HepG2 (cell line): ENCODE data around the gene UNC5B. TPM values are rescaled to one million over a fixed set of nuclear protein-coding genes. Genes with fewer than 3 reads are reported as not detected.

Experiments
- ATF5 ChIP-seq: sonication (generic); formaldehyde crosslinking; IDR thresholded peaks from 2 replicates; pipeline ENCODE4 v1.4.0; 2020; ENCODE audit warnings: mild to moderate bottlenecking, low read depth, missing genetic modification reagents
- IKZF4 ChIP-seq: sonication (generic); formaldehyde crosslinking; IDR thresholded peaks from 2 replicates; pipeline ENCODE4 v1.5.1; 2020; ENCODE audit warnings: borderline replicate concordance, mild to moderate bottlenecking, low read depth, missing genetic modification reagents; ENCODE audit errors: not compliant biosample characterization
- TEF ChIP-seq: sonication (generic); formaldehyde crosslinking; IDR thresholded peaks from 2 replicates; pipeline ENCODE4 v1.5.0; 2020; ENCODE audit warnings: missing genetic modification reagents
- ZBTB7B ChIP-seq: sonication (generic); formaldehyde crosslinking; IDR thresholded peaks from 2 replicates; pipeline ENCODE4 v1.4.0; 2020; ENCODE audit warnings: missing genetic modification reagents
- ZNF160 ChIP-seq: sonication (generic); formaldehyde crosslinking; IDR thresholded peaks from 2 replicates; pipeline ENCODE4 v1.8.0; 2022; ENCODE audit warnings: mild to moderate bottlenecking, inconsistent platforms, missing genetic modification reagents
- ZNF382 ChIP-seq: sonication (generic); formaldehyde crosslinking; IDR thresholded peaks from 2 replicates; pipeline ENCODE4 v1.5.0; 2020; ENCODE audit warnings: missing genetic modification reagents, mild to moderate bottlenecking, borderline replicate concordance
- ZNF503 ChIP-seq: sonication (generic); formaldehyde crosslinking; IDR thresholded peaks from 2 replicates; pipeline ENCODE4 v1.4.0; 2020; ENCODE audit warnings: missing genetic modification reagents
- ZNF550 ChIP-seq: sonication (generic); formaldehyde crosslinking; IDR thresholded peaks from 2 replicates; pipeline ENCODE4 v1.4.0; 2020; ENCODE audit warnings: mild to moderate bottlenecking, missing genetic modification reagents, borderline replicate concordance
- ZNF556 ChIP-seq: sonication (generic); formaldehyde crosslinking; IDR thresholded peaks from 2 replicates; pipeline ENCODE4 v1.4.0; 2020; ENCODE audit warnings: mild to moderate bottlenecking, missing genetic modification reagents, borderline replicate concordance
- ZNF577 ChIP-seq: sonication (generic); formaldehyde crosslinking; IDR thresholded peaks from 2 replicates; pipeline ENCODE4 v1.4.0; 2020; ENCODE audit warnings: mild to moderate bottlenecking, low read depth, missing genetic modification reagents, borderline replicate concordance
- ZNF788 ChIP-seq: sonication (generic); formaldehyde crosslinking; IDR thresholded peaks from 2 replicates; pipeline ENCODE4 v1.5.0; 2020; ENCODE audit warnings: mild to moderate bottlenecking, missing genetic modification reagents, borderline replicate concordance
- polyA plus RNA-seq, 8 experiments: library from polyadenylated mRNA; depleted of rRNA in 3 of 8; stranded (reverse) in 7 of 8; unstranded in 1 of 8; fragments of >200 nt; fragmentation: Illumina TruSeq in 4 of 8; extraction: Trizol in 4 of 8; gene quantifications; 2 replicates each; pipeline versions ENCODE4 v1.2.1 to v1.2.3, GENCODE V29; 2011 to 2016; ENCODE audit warnings: low read depth in 4 of 8, missing spikeins in 1 of 8, mixed read lengths in 1 of 8; ENCODE audit not compliant: insufficient read depth in 1 of 8
- total RNA-seq, 5 experiments: library from RNA; depleted of rRNA; stranded (reverse); fragments of >200 nt; fragmentation: Illumina TruSeq; extraction: Trizol; gene quantifications; 2 replicates each; pipeline ENCODE4 v1.2.3, GENCODE V29; 2016; ENCODE audit warnings: low read depth in 1 of 5
- TF ChIP-seq, protein P1 (sequence below): sonication (generic); formaldehyde crosslinking; IDR thresholded peaks from 2 replicates; pipeline ENCODE4 v1.4.0; 2020; ENCODE audit warnings: missing genetic modification reagents
- TF ChIP-seq, protein P2 (sequence below): sonication (generic); formaldehyde crosslinking; IDR thresholded peaks from 2 replicates; pipeline ENCODE4 v1.4.0; 2020; ENCODE audit warnings: missing genetic modification reagents
- TF ChIP-seq, protein P3 (sequence below): sonication (generic); formaldehyde crosslinking; IDR thresholded peaks from 2 replicates; pipeline ENCODE4 v1.9.0; 2021; ENCODE audit warnings: missing genetic modification reagents, borderline replicate concordance

Gene UNC5B
- total and polyA plus RNA-seq, 2 of the 13 experiments (the other 11 are each of a cell fraction or from before 2014, with no cell fraction given): 0.07 TPM

GRCh38 chr10:71347587-71348395, 135.4 kb downstream of the UNC5B start (continued):
- TF ChIP-seq ATF5 (0 out of 2 replicates have a peak, but pooled peaks have one; percentile 41), ZNF160 (no peak; the same call in 1 of the 2 replicates), TEF (CRISPR knock-in tag) (no peak), ZNF577 (CRISPR knock-in tag) (no peak), IKZF4 (CRISPR knock-in tag) (no peak), ZNF788 (CRISPR knock-in tag) (no peak; the same call in 1 of the 2 replicates), ZNF556 (CRISPR knock-in tag) (peak; percentile 79; the same call in 1 of the 2 replicates), ZNF382 (CRISPR knock-in tag) (no peak), ZBTB7B (CRISPR knock-in tag) (peak; percentile 72; the same call in 1 of the 2 replicates), ZNF550 (CRISPR knock-in tag) (no peak), ZNF503 (peak; percentile 89; the same call in 1 of the 2 replicates)
- TF ChIP-seq, protein P1, sequence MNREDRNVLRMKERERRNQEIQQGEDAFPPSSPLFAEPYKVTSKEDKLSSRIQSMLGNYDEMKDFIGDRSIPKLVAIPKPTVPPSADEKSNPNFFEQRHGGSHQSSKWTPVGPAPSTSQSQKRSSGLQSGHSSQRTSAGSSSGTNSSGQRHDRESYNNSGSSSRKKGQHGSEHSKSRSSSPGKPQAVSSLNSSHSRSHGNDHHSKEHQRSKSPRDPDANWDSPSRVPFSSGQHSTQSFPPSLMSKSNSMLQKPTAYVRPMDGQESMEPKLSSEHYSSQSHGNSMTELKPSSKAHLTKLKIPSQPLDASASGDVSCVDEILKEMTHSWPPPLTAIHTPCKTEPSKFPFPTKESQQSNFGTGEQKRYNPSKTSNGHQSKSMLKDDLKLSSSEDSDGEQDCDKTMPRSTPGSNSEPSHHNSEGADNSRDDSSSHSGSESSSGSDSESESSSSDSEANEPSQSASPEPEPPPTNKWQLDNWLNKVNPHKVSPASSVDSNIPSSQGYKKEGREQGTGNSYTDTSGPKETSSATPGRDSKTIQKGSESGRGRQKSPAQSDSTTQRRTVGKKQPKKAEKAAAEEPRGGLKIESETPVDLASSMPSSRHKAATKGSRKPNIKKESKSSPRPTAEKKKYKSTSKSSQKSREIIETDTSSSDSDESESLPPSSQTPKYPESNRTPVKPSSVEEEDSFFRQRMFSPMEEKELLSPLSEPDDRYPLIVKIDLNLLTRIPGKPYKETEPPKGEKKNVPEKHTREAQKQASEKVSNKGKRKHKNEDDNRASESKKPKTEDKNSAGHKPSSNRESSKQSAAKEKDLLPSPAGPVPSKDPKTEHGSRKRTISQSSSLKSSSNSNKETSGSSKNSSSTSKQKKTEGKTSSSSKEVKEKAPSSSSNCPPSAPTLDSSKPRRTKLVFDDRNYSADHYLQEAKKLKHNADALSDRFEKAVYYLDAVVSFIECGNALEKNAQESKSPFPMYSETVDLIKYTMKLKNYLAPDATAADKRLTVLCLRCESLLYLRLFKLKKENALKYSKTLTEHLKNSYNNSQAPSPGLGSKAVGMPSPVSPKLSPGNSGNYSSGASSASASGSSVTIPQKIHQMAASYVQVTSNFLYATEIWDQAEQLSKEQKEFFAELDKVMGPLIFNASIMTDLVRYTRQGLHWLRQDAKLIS (CRISPR knock-in tag): 0 out of 2 replicates have a peak, but pooled peaks have one; percentile 66
- TF ChIP-seq, protein P2, sequence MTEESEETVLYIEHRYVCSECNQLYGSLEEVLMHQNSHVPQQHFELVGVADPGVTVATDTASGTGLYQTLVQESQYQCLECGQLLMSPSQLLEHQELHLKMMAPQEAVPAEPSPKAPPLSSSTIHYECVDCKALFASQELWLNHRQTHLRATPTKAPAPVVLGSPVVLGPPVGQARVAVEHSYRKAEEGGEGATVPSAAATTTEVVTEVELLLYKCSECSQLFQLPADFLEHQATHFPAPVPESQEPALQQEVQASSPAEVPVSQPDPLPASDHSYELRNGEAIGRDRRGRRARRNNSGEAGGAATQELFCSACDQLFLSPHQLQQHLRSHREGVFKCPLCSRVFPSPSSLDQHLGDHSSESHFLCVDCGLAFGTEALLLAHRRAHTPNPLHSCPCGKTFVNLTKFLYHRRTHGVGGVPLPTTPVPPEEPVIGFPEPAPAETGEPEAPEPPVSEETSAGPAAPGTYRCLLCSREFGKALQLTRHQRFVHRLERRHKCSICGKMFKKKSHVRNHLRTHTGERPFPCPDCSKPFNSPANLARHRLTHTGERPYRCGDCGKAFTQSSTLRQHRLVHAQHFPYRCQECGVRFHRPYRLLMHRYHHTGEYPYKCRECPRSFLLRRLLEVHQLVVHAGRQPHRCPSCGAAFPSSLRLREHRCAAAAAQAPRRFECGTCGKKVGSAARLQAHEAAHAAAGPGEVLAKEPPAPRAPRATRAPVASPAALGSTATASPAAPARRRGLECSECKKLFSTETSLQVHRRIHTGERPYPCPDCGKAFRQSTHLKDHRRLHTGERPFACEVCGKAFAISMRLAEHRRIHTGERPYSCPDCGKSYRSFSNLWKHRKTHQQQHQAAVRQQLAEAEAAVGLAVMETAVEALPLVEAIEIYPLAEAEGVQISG (CRISPR knock-in tag): peak; percentile 75
- TF ChIP-seq, protein P3, sequence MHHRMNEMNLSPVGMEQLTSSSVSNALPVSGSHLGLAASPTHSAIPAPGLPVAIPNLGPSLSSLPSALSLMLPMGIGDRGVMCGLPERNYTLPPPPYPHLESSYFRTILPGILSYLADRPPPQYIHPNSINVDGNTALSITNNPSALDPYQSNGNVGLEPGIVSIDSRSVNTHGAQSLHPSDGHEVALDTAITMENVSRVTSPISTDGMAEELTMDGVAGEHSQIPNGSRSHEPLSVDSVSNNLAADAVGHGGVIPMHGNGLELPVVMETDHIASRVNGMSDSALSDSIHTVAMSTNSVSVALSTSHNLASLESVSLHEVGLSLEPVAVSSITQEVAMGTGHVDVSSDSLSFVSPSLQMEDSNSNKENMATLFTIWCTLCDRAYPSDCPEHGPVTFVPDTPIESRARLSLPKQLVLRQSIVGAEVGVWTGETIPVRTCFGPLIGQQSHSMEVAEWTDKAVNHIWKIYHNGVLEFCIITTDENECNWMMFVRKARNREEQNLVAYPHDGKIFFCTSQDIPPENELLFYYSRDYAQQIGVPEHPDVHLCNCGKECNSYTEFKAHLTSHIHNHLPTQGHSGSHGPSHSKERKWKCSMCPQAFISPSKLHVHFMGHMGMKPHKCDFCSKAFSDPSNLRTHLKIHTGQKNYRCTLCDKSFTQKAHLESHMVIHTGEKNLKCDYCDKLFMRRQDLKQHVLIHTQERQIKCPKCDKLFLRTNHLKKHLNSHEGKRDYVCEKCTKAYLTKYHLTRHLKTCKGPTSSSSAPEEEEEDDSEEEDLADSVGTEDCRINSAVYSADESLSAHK (CRISPR knock-in tag): no peak
